SIG-M5 treated with dmso at 0.1 percent for 504 hours (cell line): ENCODE results near the gene LDLRAD4.

Experiments used
- DNase-seq: peaks from one replicate; lab custom pipeline; 2025; ENCODE audit not compliant: unreplicated experiment; lab: John Stamatoyannopoulos, UW

LDLRAD4 gene

GRCh38 chr18:13264091-13265007 lies 45.8 kb downstream of the LDLRAD4 start:
- DNase-seq: no peak

- DNase-seq: no peak
Observed at GRCh38 chr18:13265008-13265910, 46.7 kb downstream of the LDLRAD4 start.

- no peak for DNase-seq
Observed at GRCh38 chr18:13265911-13266217, 47.3 kb downstream of the LDLRAD4 start.

GRCh38 chr18:13266218-13267100 lies 47.9 kb downstream of the LDLRAD4 start:
- DNase-seq: no peak

GRCh38 chr18:13267431-13267873 lies 48.9 kb downstream of the LDLRAD4 start:
- DNase-seq: no peak

GRCh38 chr18:13268158-13269012 lies 49.8 kb downstream of the LDLRAD4 start:
- DNase-seq: no peak

GRCh38 chr18:13269013-13269280 lies 50.4 kb downstream of the LDLRAD4 start:
- no peak for DNase-seq

- DNase-seq: no peak
Observed at GRCh38 chr18:13269521-13270011, 51.0 kb downstream of the LDLRAD4 start.

GRCh38 chr18:13270279-13270855 lies 51.8 kb downstream of the LDLRAD4 start:
- no peak for DNase-seq

GRCh38 chr18:13271302-13271911 lies 52.8 kb downstream of the LDLRAD4 start:
- DNase-seq: no peak

GRCh38 chr18:13272416-13272815 lies 53.9 kb downstream of the LDLRAD4 start:
- no peak for DNase-seq

GRCh38 chr18:13273800-13274199 lies 55.2 kb downstream of the LDLRAD4 start:
- DNase-seq: no peak

GRCh38 chr18:13275075-13275474 lies 56.5 kb downstream of the LDLRAD4 start:
- DNase-seq: no peak

- DNase-seq: no peak
Observed at GRCh38 chr18:13276530-13277520, 58.3 kb downstream of the LDLRAD4 start.

- no peak for DNase-seq
Observed at GRCh38 chr18:13278062-13278630, 59.6 kb downstream of the LDLRAD4 start.

GRCh38 chr18:13279181-13280069 lies 60.9 kb downstream of the LDLRAD4 start:
- no peak for DNase-seq
